ENCODE measurements around the gene PLCXD1.
"Not testable (repeated sequence)": the region's sequence is repeated elsewhere in the genome, so short reads cannot be mapped to it uniquely, and the experiment has no call there.

Gene PLCXD1

GRCh38 chrX:254630-255215 lies 26.5 kb upstream of the PLCXD1 start:
- Histone ChIP-seq H3K4me3 (ENCODE audit: insufficient read depth, low read depth, low read length) (no peak overlapping the region), H3K27me3 (ENCODE audit: control insufficient read depth, insufficient read depth, low read length, poor library complexity, severe bottlenecking) (no peaks in the 10 kb centered on the region), H3K27ac (ENCODE audit: insufficient read depth, low read depth, low read length, poor library complexity, severe bottlenecking) (no peak overlapping the region), H3K36me3 (ENCODE audit: control insufficient read depth, insufficient read depth, low read length) (no peaks in the 10 kb centered on the region), H3K4me1 (ENCODE audit: control insufficient read depth, insufficient read depth, low read length) (no peaks in the 10 kb centered on the region), H3K9me3 (ENCODE audit: control insufficient read depth, low read length) (no peaks in the 10 kb centered on the region)
- 94 to 95% methylated on average over 27 of the region's 27 CpGs for WGBS, 2 experiments

GRCh38 chrX:255923-256331 lies 25.3 kb upstream of the PLCXD1 start:
- Histone ChIP-seq H3K9me3 (ENCODE audit: control insufficient read depth, low read length) (no peaks in the 10 kb centered on the region), H3K27ac (ENCODE audit: insufficient read depth, low read depth, low read length, poor library complexity, severe bottlenecking) (no peak overlapping the region), H3K4me3 (ENCODE audit: insufficient read depth, low read depth, low read length) (no peak overlapping the region), H3K36me3 (ENCODE audit: control insufficient read depth, insufficient read depth, low read length) (no peaks in the 10 kb centered on the region), H3K4me1 (ENCODE audit: control insufficient read depth, insufficient read depth, low read length) (no peaks in the 10 kb centered on the region), H3K27me3 (ENCODE audit: control insufficient read depth, insufficient read depth, low read length, poor library complexity, severe bottlenecking) (no peaks in the 10 kb centered on the region)
- 89 to 90% methylated on average over 28 of the region's 28 CpGs for WGBS, 2 experiments

- not testable (repeated sequence) for H3K4me1 ChIP-seq (ENCODE audit: control insufficient read depth, insufficient read depth, low read length); H3K4me3 ChIP-seq (ENCODE audit: insufficient read depth, low read depth, low read length); H3K27me3 ChIP-seq (ENCODE audit: control insufficient read depth, insufficient read depth, low read length, poor library complexity, severe bottlenecking); H3K9me3 ChIP-seq (ENCODE audit: control insufficient read depth, low read length); H3K27ac ChIP-seq (ENCODE audit: insufficient read depth, low read depth, low read length, poor library complexity, severe bottlenecking); H3K36me3 ChIP-seq (ENCODE audit: control insufficient read depth, insufficient read depth, low read length)
- 91 to 93% methylated on average over 14 of the region's 14 CpGs for WGBS, 2 experiments
Observed at GRCh38 chrX:257054-257453, 24.1 kb upstream of the PLCXD1 start.

GRCh38 chrX:257681-258289 lies 23.4 kb upstream of the PLCXD1 start:
- Histone ChIP-seq H3K9me3 (ENCODE audit: control insufficient read depth, low read length) (no peaks in the 10 kb centered on the region), H3K4me1 (ENCODE audit: control insufficient read depth, insufficient read depth, low read length) (peaks cover 5% of the 10 kb centered on the region), H3K36me3 (ENCODE audit: control insufficient read depth, insufficient read depth, low read length) (no peaks in the 10 kb centered on the region), H3K27me3 (ENCODE audit: control insufficient read depth, insufficient read depth, low read length, poor library complexity, severe bottlenecking) (no peaks in the 10 kb centered on the region), H3K4me3 (ENCODE audit: insufficient read depth, low read depth, low read length) (no peak overlapping the region), H3K27ac (ENCODE audit: insufficient read depth, low read depth, low read length, poor library complexity, severe bottlenecking) (no peak overlapping the region)
- 85 to 87% methylated on average over 21 of the region's 21 CpGs for WGBS, 2 experiments

- H3K9me3 ChIP-seq (ENCODE audit: control insufficient read depth, low read length) = no peaks in the 10 kb centered on the region
- no peaks in the 10 kb centered on the region for H3K27me3 ChIP-seq (ENCODE audit: control insufficient read depth, insufficient read depth, low read length, poor library complexity, severe bottlenecking)
- peaks cover 5% of the 10 kb centered on the region for H3K4me1 ChIP-seq (ENCODE audit: control insufficient read depth, insufficient read depth, low read length)
- H3K27ac ChIP-seq (ENCODE audit: insufficient read depth, low read depth, low read length, poor library complexity, severe bottlenecking) = no peak overlapping the region
- 82 to 84% methylated on average over 8 of the region's 8 CpGs for WGBS, 2 experiments
- H3K36me3 ChIP-seq (ENCODE audit: control insufficient read depth, insufficient read depth, low read length) = no peaks in the 10 kb centered on the region
- no peak overlapping the region for H3K4me3 ChIP-seq (ENCODE audit: insufficient read depth, low read depth, low read length)
Observed at GRCh38 chrX:258291-259040, 22.7 kb upstream of the PLCXD1 start.

- Histone ChIP-seq H3K4me1 (ENCODE audit: control insufficient read depth, insufficient read depth, low read length) (peaks cover 5% of the 10 kb centered on the region), H3K36me3 (ENCODE audit: control insufficient read depth, insufficient read depth, low read length) (no peaks in the 10 kb centered on the region), H3K4me3 (ENCODE audit: insufficient read depth, low read depth, low read length) (no peak overlapping the region), H3K27ac (ENCODE audit: insufficient read depth, low read depth, low read length, poor library complexity, severe bottlenecking) (no peak overlapping the region), H3K27me3 (ENCODE audit: control insufficient read depth, insufficient read depth, low read length, poor library complexity, severe bottlenecking) (no peaks in the 10 kb centered on the region), H3K9me3 (ENCODE audit: control insufficient read depth, low read length) (no peaks in the 10 kb centered on the region)
- 60 to 61% methylated on average over 21 of the region's 21 CpGs for WGBS, 2 experiments
Observed at GRCh38 chrX:259692-260355, 21.4 kb upstream of the PLCXD1 start.

GRCh38 chrX:261167-261918 lies 19.8 kb upstream of the PLCXD1 start:
- 86 to 88% methylated on average over 32 of the region's 32 CpGs for WGBS, 2 experiments
- H3K36me3 ChIP-seq (ENCODE audit: control insufficient read depth, insufficient read depth, low read length) = no peaks in the 10 kb centered on the region
- peaks cover 5% of the 10 kb centered on the region for H3K4me1 ChIP-seq (ENCODE audit: control insufficient read depth, insufficient read depth, low read length)
- H3K4me3 ChIP-seq (ENCODE audit: insufficient read depth, low read depth, low read length) = no peak overlapping the region
- H3K9me3 ChIP-seq (ENCODE audit: control insufficient read depth, low read length) = no peaks in the 10 kb centered on the region
- no peaks in the 10 kb centered on the region for H3K27me3 ChIP-seq (ENCODE audit: control insufficient read depth, insufficient read depth, low read length, poor library complexity, severe bottlenecking)
- no peak overlapping the region for H3K27ac ChIP-seq (ENCODE audit: insufficient read depth, low read depth, low read length, poor library complexity, severe bottlenecking)

GRCh38 chrX:261919-262352 lies 19.2 kb upstream of the PLCXD1 start:
- no peaks in the 10 kb centered on the region for H3K36me3 ChIP-seq (ENCODE audit: control insufficient read depth, insufficient read depth, low read length)
- H3K4me3 ChIP-seq (ENCODE audit: insufficient read depth, low read depth, low read length) = no peak overlapping the region
- WGBS, 2 experiments = 81 to 82% methylated on average over 12 of the region's 12 CpGs
- peaks cover 5% of the 10 kb centered on the region for H3K4me1 ChIP-seq (ENCODE audit: control insufficient read depth, insufficient read depth, low read length)
- no peaks in the 10 kb centered on the region for H3K9me3 ChIP-seq (ENCODE audit: control insufficient read depth, low read length)
- no peak overlapping the region for H3K27ac ChIP-seq (ENCODE audit: insufficient read depth, low read depth, low read length, poor library complexity, severe bottlenecking)
- no peaks in the 10 kb centered on the region for H3K27me3 ChIP-seq (ENCODE audit: control insufficient read depth, insufficient read depth, low read length, poor library complexity, severe bottlenecking)

GRCh38 chrX:262381-262909 lies 18.7 kb upstream of the PLCXD1 start:
- Histone ChIP-seq H3K4me1 (ENCODE audit: control insufficient read depth, insufficient read depth, low read length) (peaks cover 5% of the 10 kb centered on the region), H3K27ac (ENCODE audit: insufficient read depth, low read depth, low read length, poor library complexity, severe bottlenecking) (no peak overlapping the region), H3K36me3 (ENCODE audit: control insufficient read depth, insufficient read depth, low read length) (no peaks in the 10 kb centered on the region), H3K9me3 (ENCODE audit: control insufficient read depth, low read length) (no peaks in the 10 kb centered on the region), H3K27me3 (ENCODE audit: control insufficient read depth, insufficient read depth, low read length, poor library complexity, severe bottlenecking) (no peaks in the 10 kb centered on the region), H3K4me3 (ENCODE audit: insufficient read depth, low read depth, low read length) (no peak overlapping the region)
- 92 to 94% methylated on average over 12 of the region's 13 CpGs for WGBS, 2 experiments

All from ectodermal cell (in vitro differentiated cells).